Measurements from ENCODE around the gene GPRC5D. TPM values are rescaled to one million over a fixed set of nuclear protein-coding genes. Genes with fewer than 3 reads are reported as not detected.

The GPRC5D gene
- total RNA-seq, 1 experiment from 2014 or later: 0.31 TPM

GRCh38 chr12:12898911-12899511, 53.0 kb downstream of the GPRC5D start:
- DNase-seq: no peak
- Histone ChIP-seq H3K4me3 (ENCODE audit: insufficient read depth, low read depth, low read length) (no peak overlapping the region), H3K36me3 (replicated peaks; ENCODE audit: control insufficient read depth, insufficient read depth, low read length) (no peaks in the 10 kb centered on the region), H3K27me3 (ENCODE audit: control insufficient read depth, insufficient read depth, low read length) (no peaks in the 10 kb centered on the region)

DNA sequence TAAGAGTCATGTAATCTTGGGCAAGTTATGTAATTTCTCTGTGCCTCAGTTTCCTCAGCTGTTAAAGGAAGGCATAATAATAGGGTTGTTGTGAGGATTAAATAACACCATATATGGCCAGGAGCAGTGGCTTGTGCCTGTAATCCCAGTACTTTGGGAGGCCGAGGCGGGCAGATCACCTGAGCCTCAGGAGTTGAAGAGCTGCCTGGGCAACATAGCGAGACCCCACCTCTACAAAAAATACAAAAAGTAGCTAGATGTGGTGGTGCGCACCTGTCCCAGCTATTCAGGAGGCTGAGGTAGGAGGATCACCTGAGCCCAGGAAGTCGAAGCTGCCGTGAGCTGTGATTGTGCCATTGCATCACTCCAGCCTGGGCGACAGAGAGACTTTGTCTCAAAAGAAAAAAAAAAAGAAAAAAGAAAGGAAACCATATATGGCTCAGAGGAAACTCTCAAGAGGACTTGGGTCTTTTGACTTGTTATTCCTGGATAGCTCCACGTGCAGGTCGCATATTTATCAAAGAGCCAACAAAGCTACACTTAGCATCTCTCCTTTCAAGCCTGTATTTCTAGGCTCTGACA, 53.7 kb downstream of the GPRC5D start:
- no peak for DNase-seq
- H3K36me3 ChIP-seq (replicated peaks; ENCODE audit: control insufficient read depth, insufficient read depth, low read length): no peaks in the 10 kb centered on the region
- H3K4me3 ChIP-seq (ENCODE audit: insufficient read depth, low read depth, low read length): no peak overlapping the region
- H3K27me3 ChIP-seq (ENCODE audit: control insufficient read depth, insufficient read depth, low read length): no peaks in the 10 kb centered on the region

GRCh38 chr12:12897302-12897701, 54.7 kb downstream of the GPRC5D start:
- H3K36me3 ChIP-seq (replicated peaks; ENCODE audit: control insufficient read depth, insufficient read depth, low read length): no peaks in the 10 kb centered on the region
- no peak for DNase-seq
- no peak overlapping the region for H3K4me3 ChIP-seq (ENCODE audit: insufficient read depth, low read depth, low read length)
- peaks cover 5% of the 10 kb centered on the region for H3K27me3 ChIP-seq (ENCODE audit: control insufficient read depth, insufficient read depth, low read length)

GRCh38 chr12:12896260-12896659, 55.7 kb downstream of the GPRC5D start:
- Histone ChIP-seq H3K27me3 (ENCODE audit: control insufficient read depth, insufficient read depth, low read length) (peaks cover 14% of the 10 kb centered on the region), H3K4me3 (ENCODE audit: insufficient read depth, low read depth, low read length) (no peak overlapping the region), H3K36me3 (replicated peaks; ENCODE audit: control insufficient read depth, insufficient read depth, low read length) (no peaks in the 10 kb centered on the region)
- no peak for DNase-seq

GRCh38 chr12:12893438-12893837, 58.5 kb downstream of the GPRC5D start:
- no peak overlapping the region for H3K4me3 ChIP-seq (ENCODE audit: insufficient read depth, low read depth, low read length)
- no peaks in the 10 kb centered on the region for H3K36me3 ChIP-seq (replicated peaks; ENCODE audit: control insufficient read depth, insufficient read depth, low read length)
- DNase-seq: no peak
- peaks cover 31% of the 10 kb centered on the region for H3K27me3 ChIP-seq (ENCODE audit: control insufficient read depth, insufficient read depth, low read length)

DNA sequence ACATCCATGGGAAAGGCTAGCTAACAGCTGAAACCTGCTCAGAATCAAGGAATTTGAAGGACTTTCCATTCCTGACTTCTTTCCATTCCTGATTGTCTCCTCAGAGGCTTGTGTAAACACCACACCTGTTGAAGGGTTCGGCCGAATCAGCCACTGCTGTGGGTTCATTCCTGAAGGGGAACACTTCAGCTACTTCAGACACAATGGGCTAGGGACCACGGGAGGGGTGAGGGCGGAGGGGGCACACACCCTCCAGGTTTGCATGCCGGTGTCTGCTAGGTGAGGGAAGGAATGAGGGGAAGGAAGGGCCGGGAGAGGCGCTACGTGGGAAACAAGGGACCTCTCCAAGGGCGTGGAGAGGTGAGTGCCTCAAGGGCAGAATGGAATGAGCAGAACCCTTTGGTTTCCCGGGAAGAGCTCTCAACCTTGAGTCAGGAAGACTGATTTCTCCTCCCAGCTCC, 59.3 kb downstream of the GPRC5D start:
- H3K4me3 ChIP-seq (ENCODE audit: insufficient read depth, low read depth, low read length): no peak overlapping the region
- peaks cover 31% of the 10 kb centered on the region for H3K27me3 ChIP-seq (ENCODE audit: control insufficient read depth, insufficient read depth, low read length)
- no peaks in the 10 kb centered on the region for H3K36me3 ChIP-seq (replicated peaks; ENCODE audit: control insufficient read depth, insufficient read depth, low read length)
- DNase-seq: no peak

GRCh38 chr12:12891881-12892355, 60.1 kb downstream of the GPRC5D start:
- Histone ChIP-seq H3K4me3 (ENCODE audit: insufficient read depth, low read depth, low read length) (peak overlapping the region; percentile 67), H3K27me3 (ENCODE audit: control insufficient read depth, insufficient read depth, low read length) (peaks cover 31% of the 10 kb centered on the region), H3K36me3 (replicated peaks; ENCODE audit: control insufficient read depth, insufficient read depth, low read length) (no peaks in the 10 kb centered on the region)
- DNase-seq: no peak

- no peaks in the 10 kb centered on the region for H3K36me3 ChIP-seq (replicated peaks; ENCODE audit: control insufficient read depth, insufficient read depth, low read length)
- DNase-seq: peak; percentile 80
- peaks cover 31% of the 10 kb centered on the region for H3K27me3 ChIP-seq (ENCODE audit: control insufficient read depth, insufficient read depth, low read length)
- peak within 1 kb of the TSS; percentile 67 for H3K4me3 ChIP-seq (ENCODE audit: insufficient read depth, low read depth, low read length)
Observed at GRCh38 chr12:12891080-12891880, 60.7 kb downstream of the GPRC5D start, which contains the start of gene GPRC5A. GPRC5A (plus strand) TSS chr12:12891562; CDS start chr12:12908250, 16,688 bp downstream.

Other genes starting within 250 kb of the GPRC5D start
- 11.7 and 16.8 TPM in 2 replicates for gene CDKN1B, start 234.8 kb downstream of the GPRC5D start, total RNA-seq (2014; rRNA removed; shearing (Covaris generic))
- 0.62 and 0.89 TPM in 2 replicates for gene APOLD1, start 166.5 kb downstream of the GPRC5D start, total RNA-seq (2014; rRNA removed; shearing (Covaris generic))
- gene DDX47, start 138.8 kb downstream of the GPRC5D start, total RNA-seq (2014; rRNA removed; shearing (Covaris generic)): 69.7 and 74.7 TPM in 2 replicates
- gene GPRC5A, start 60.6 kb downstream of the GPRC5D start, total RNA-seq (2014; rRNA removed; shearing (Covaris generic)): 0.07 TPM in 1 of 2 replicates, not detected in the other
- gene HEBP1, start 48.1 kb upstream of the GPRC5D start, total RNA-seq (2014; rRNA removed; shearing (Covaris generic)): 5.0 and 5.6 TPM in 2 replicates
- 12.7 and 13.3 TPM in 2 replicates for gene FAM234B, start 92.2 kb upstream of the GPRC5D start, total RNA-seq (2014; rRNA removed; shearing (Covaris generic))
- 0.07 TPM in 1 of 2 replicates, not detected in the other for gene GSG1, start 151.5 kb upstream of the GPRC5D start, total RNA-seq (2014; rRNA removed; shearing (Covaris generic))
- 0.44 and 0.48 TPM in 2 replicates for gene EMP1, start 244.6 kb upstream of the GPRC5D start, total RNA-seq (2014; rRNA removed; shearing (Covaris generic))

Data from H7 (cell line).